HG03342 (cell line): ENCODE data around the gene ZNF787.
"Not testable (repeated sequence)": the region's sequence is repeated elsewhere in the genome, so short reads cannot be mapped to it uniquely, and the experiment has no call there.

Source experiments
- ATAC-seq: cut with Tn5 transposase; IDR thresholded peaks from one replicate; pipeline ENCODE4 v1.9.1; 2021; ENCODE audit warnings: mild to moderate bottlenecking, moderate library complexity; ENCODE audit not compliant: unreplicated experiment

The ZNF787 gene

GRCh38 chr19:56107626-56108351, 13.3 kb downstream of the ZNF787 start:
- no peak for ATAC-seq

GRCh38 chr19:56106993-56107392, 14.1 kb downstream of the ZNF787 start:
- ATAC-seq: no peak

GRCh38 chr19:56106397-56106849, 14.7 kb downstream of the ZNF787 start:
- ATAC-seq: no peak

GRCh38 chr19:56105831-56106396, 15.2 kb downstream of the ZNF787 start:
- ATAC-seq: not testable (repeated sequence)

- no peak for ATAC-seq
These were observed 15.9 kb downstream of the ZNF787 start for GRCh38 chr19:56105090-56105701.

GRCh38 chr19:56104423-56104822, 16.7 kb downstream of the ZNF787 start:
- no peak for ATAC-seq

GRCh38 chr19:56103027-56103614, 18.0 kb downstream of the ZNF787 start:
- ATAC-seq: no peak

- no peak for ATAC-seq
These were observed 19.2 kb downstream of the ZNF787 start for GRCh38 chr19:56101746-56102535.

GRCh38 chr19:56101095-56101494, 20.0 kb downstream of the ZNF787 start:
- no peak for ATAC-seq

GRCh38 chr19:56099638-56100539, 21.2 kb downstream of the ZNF787 start:
- ATAC-seq: no peak

- no peak for ATAC-seq
These were observed 22.1 kb downstream of the ZNF787 start for GRCh38 chr19:56098731-56099568.

- not testable (repeated sequence) for ATAC-seq
These were observed 22.9 kb downstream of the ZNF787 start for GRCh38 chr19:56098237-56098636.

- no peak for ATAC-seq
These were observed 23.3 kb downstream of the ZNF787 start for GRCh38 chr19:56097776-56098175.

GRCh38 chr19:56097306-56097705, 23.8 kb downstream of the ZNF787 start:
- ATAC-seq: no peak

- ATAC-seq: no peak
These were observed 24.4 kb downstream of the ZNF787 start for GRCh38 chr19:56096665-56097064.

- no peak for ATAC-seq
These were observed 26.6 kb downstream of the ZNF787 start for GRCh38 chr19:56094449-56094848.

GRCh38 chr19:56092685-56093631, 28.1 kb downstream of the ZNF787 start:
- no peak for ATAC-seq
